ENCODE results near the gene BMP6. TPM values are rescaled to one million over a fixed set of nuclear protein-coding genes. Genes with fewer than 3 reads are reported as not detected.

The BMP6 gene
- total and polyA plus RNA-seq, 2 of the 4 experiments (the other 2 are of a cell fraction): 0.18 to 0.19 TPM

- H3K27me3 ChIP-seq (ENCODE audit: control insufficient read depth, insufficient read depth, low read length): peaks cover 15% of the 10 kb centered on the region
- intact Hi-C loops (cut with micrococcal nuclease): no loop called here
- H3K27ac ChIP-seq (ENCODE audit: insufficient read depth, low read length): no peak overlapping the region
- in situ Hi-C loops (cut with MboI; ENCODE audit: low sequenced_read_pairs): no loop called here
- no peak overlapping the region for H2BK120ac ChIP-seq (ENCODE audit: low read depth, low read length)
- BruUV-seq (replicated peaks): no TSS peak
- no peak overlapping the region for H3K4me3 ChIP-seq (ENCODE audit: insufficient read depth, low read depth, low read length)
- no peak overlapping the region for H3K4me2 ChIP-seq (ENCODE audit: low read depth, low read length)
- H3K18ac ChIP-seq (ENCODE audit: low read depth, low read length): no peak overlapping the region
- no peak overlapping the region for H4K5ac ChIP-seq (ENCODE audit: low read depth, low read length)
- TF ChIP-seq MAFK (IDR thresholded peaks at IDR 0.05; ENCODE audit: low read depth, low read length): no peak
- TF ChIP-seq BHLHE40 (IDR thresholded peaks at IDR 0.05; ENCODE audit: low read depth, low read length): no peak
- TF ChIP-seq ELK1 (IDR thresholded peaks at IDR 0.05; ENCODE audit: borderline replicate concordance, low read depth, low read length): no peak
- TF ChIP-seq CEBPB (IDR thresholded peaks at IDR 0.05; ENCODE audit: low read depth, low read length): no peak
- no peak for TF ChIP-seq NFE2L2 (IDR thresholded peaks at IDR 0.05; ENCODE audit: low read depth, low read length)
- TF ChIP-seq RCOR1 (IDR thresholded peaks at IDR 0.05; ENCODE audit: insufficient replicate concordance, low read length): no peak
- no peak for TF ChIP-seq MXI1 (IDR thresholded peaks at IDR 0.05; ENCODE audit: borderline replicate concordance, low read depth, low read length)
- no peak for TF ChIP-seq RFX5 (IDR thresholded peaks at IDR 0.05; ENCODE audit: low read depth, low read length)
- no peak for TF ChIP-seq CTCF (conservative IDR thresholded peaks at IDR 0.05; ENCODE audit: low read depth, low read length)
- TF ChIP-seq CHD1 (IDR thresholded peaks at IDR 0.05; ENCODE audit: low read depth, low read length): no peak
- DNase-seq (no peak), ATAC-seq (ENCODE audit: low read depth) (no peak)
- no peak overlapping the region for H2AK5ac ChIP-seq (ENCODE audit: low read depth, low read length)
- H2AK9ac ChIP-seq (replicated peaks; ENCODE audit: low read depth, low read length, poor library complexity): no peak overlapping the region
- no peak overlapping the region for H2BK15ac ChIP-seq (ENCODE audit: low read depth, low read length)
- no peak overlapping the region for H3K14ac ChIP-seq (replicated peaks; ENCODE audit: low read depth, low read length)
- no peaks in the 10 kb centered on the region; the same call in 1 of the 2 replicates for H3K9me3 ChIP-seq (ENCODE audit: control insufficient read depth, insufficient read depth, low read length)
- no peak overlapping the region for H4K91ac ChIP-seq (ENCODE audit: insufficient read depth, low read depth, low read length)
- WGBS, 2 experiments (ENCODE audit: extremely low coverage in 2 of 2, insufficient read length in 1 of 2): 100% methylated on average over 1 of the region's 5 CpGs; no CpG with 5 or more reads in 1 of the 2 experiments
- H3K9me1 ChIP-seq (ENCODE audit: insufficient read depth, low read length): no peaks in the 10 kb centered on the region
- no peak overlapping the region for H2BK20ac ChIP-seq (ENCODE audit: low read depth, low read length)
- H3K4me1 ChIP-seq (ENCODE audit: control insufficient read depth, insufficient read depth, low read length): no peaks in the 10 kb centered on the region
- no peak overlapping the region for H3K4ac ChIP-seq (ENCODE audit: low read depth, low read length)
- H2BK5ac ChIP-seq (ENCODE audit: low read depth, low read length, poor library complexity, severe bottlenecking): no peak overlapping the region
- ChIA-PET POLR2A (ENCODE audit: unreplicated experiment) (no interaction called here), CTCF (no interaction called here)
- dilution Hi-C loops (cut with HindIII; ENCODE audit: low sequenced_read_pairs, unreplicated experiment): no loop called here
- no peak overlapping the region for H3K9ac ChIP-seq (ENCODE audit: low read depth, low read length)
- no peaks in the 10 kb centered on the region for H4K20me1 ChIP-seq (ENCODE audit: insufficient read depth, low read length)
- no peak overlapping the region for H2AFZ ChIP-seq (replicated peaks; ENCODE audit: low read length, poor library complexity)
- no peaks in the 10 kb centered on the region for H3K36me3 ChIP-seq (ENCODE audit: control insufficient read depth, insufficient read depth, low read length)
- H4K8ac ChIP-seq (ENCODE audit: low read depth in 2 of 2, low read length in 2 of 2): no peak overlapping the region
- no peak overlapping the region for H3K56ac ChIP-seq (ENCODE audit: extremely low read depth, insufficient read depth, low read length)
- H3K23ac ChIP-seq (ENCODE audit: low read depth, low read length): no peak overlapping the region
- no peaks in the 10 kb centered on the region for H3K79me1 ChIP-seq (ENCODE audit: low read depth in 1 of 2, low read length in 2 of 2)
Observed at GRCh38 chr6:7747433-7747832, 21.5 kb downstream of the BMP6 start.
